Stimulated activated naive CD4-positive, alpha-beta T cell (primary cell): ENCODE results near the gene PPP2R5E.
"Not testable (repeated sequence)": the region's sequence is repeated elsewhere in the genome, so short reads cannot be mapped to it uniquely, and the experiment has no call there.

Source experiments
- DNase-seq, 6 experiments: peaks; one replicate each; lab custom pipeline; 2025; lab: John Stamatoyannopoulos, UW

Gene PPP2R5E

GRCh38 chr14:63543000-63543825 lies at the start of gene PPP2R5E:
Gene PPP2R5E, minus strand, starts transcription at chr14:63543377. Its CDS starts 3,692 bp downstream, at chr14:63539685.
- DNase-seq: peak; percentile 95 to 97 (median 96)

DNA sequence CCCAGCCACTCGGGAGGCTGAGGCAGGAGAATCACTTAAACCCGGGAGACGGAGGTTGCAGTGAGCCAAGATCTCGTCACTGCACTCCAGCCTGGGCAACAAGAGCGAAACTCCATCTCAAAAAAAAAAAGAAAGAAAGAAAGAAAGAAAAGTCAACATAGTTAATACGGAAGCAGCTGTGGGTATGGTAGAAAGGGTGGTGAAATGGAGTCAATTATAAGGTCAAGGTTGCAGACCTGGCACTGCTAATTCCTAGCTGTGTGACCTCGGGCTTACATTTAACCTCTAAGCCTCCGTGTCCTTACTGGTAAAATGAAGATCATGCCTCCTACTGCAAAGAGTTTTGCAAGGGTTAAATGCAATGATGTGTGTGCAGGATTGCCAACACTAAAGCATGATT lies 39.9 kb upstream of the PPP2R5E start:
- not testable (repeated sequence) for DNase-seq

GRCh38 chr14:63581491-63581890 lies 38.3 kb upstream of the PPP2R5E start:
- DNase-seq: no peak

DNA sequence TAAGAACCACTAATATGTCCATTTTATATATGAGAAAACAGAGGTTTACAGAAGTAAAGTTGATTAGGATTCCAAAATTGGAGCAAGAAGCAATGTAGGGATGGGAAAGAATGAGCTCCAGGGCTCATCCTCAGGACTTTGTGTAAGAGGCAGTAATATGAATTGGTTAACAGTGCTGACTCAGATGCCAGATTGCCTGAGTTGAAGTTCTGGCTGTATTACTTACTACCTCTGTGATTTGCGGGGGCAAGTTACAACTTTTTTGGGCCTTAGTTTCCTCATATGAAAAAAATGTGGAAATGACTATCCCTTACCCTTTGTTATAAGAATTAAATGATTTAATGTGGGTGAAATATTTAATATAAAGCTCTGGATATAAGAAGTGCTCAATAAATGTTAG lies 35.1 kb upstream of the PPP2R5E start:
- no peak for DNase-seq

DNA sequence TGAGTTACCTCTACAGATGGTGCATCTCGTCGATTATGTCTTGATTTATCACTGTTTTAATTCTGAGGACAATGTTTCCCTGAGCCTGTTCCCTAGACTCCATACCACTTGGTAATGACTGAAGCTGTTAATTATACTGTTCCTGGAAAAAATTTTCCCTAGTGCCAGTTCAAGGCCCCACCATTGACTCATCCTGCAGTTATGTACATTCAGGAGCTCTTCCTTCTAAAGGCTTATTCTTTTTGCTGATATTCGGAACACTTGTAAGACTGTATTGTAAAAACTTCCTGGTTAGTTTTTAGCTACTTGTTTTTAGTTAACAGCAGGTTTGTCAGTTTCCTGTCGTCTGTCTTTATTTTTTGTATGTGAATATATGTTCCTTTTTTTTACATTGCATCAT lies 30.4 kb upstream of the PPP2R5E start:
- DNase-seq: no peak

- DNase-seq: no peak
Observed at GRCh38 chr14:63565448-63565847, 22.3 kb upstream of the PPP2R5E start.

DNA sequence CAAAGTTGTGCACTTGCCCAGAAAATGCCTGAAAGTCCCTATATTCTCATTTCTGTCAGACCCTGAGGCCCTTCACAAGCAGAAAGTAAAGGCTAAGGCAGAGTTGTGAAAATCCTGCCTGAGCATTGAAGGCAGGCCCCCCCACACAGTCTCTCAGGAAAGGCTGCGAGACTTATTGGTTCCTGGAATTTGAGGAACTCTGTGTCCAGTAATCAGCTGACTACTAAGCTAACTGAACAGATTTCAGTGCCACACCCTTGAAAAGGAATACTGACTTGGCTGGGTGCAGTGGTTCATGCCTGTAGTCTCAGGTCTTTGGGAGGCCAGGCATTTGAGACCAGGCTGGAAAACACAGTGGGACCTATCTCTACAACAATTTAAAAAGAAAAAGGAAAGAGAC lies 21.1 kb upstream of the PPP2R5E start:
- DNase-seq: no peak

GRCh38 chr14:63563370-63564026 lies 20.3 kb upstream of the PPP2R5E start:
- no peak for DNase-seq

- DNase-seq: no peak
Observed at GRCh38 chr14:63562405-63562804, 19.2 kb upstream of the PPP2R5E start.

- no peak for DNase-seq
Observed at GRCh38 chr14:63555572-63555971, 12.4 kb upstream of the PPP2R5E start.

- no peak for DNase-seq
Observed at GRCh38 chr14:63551332-63551731, 8.2 kb upstream of the PPP2R5E start.

- no peak for DNase-seq
Observed at GRCh38 chr14:63547798-63548335, 4.7 kb upstream of the PPP2R5E start.

DNA sequence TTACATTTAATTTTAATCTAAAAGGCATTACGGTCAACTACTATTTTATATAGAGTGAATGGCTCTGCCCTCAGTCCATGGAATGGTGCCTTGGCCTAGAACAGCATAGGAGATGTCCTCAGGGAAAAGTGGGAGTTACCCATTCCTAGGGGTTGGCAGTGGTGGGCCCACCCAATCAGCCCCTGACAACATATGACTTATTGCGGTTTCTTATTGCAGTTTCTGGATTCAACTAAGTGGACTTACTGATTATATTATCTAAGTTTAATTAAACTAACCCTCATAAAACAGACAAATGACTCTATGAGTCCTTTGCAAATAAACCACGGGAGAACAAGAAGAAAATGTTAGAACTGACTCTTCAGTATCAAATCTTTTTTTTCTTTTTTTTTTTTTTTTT lies 2.3 kb upstream of the PPP2R5E start:
- DNase-seq: no peak

DNA sequence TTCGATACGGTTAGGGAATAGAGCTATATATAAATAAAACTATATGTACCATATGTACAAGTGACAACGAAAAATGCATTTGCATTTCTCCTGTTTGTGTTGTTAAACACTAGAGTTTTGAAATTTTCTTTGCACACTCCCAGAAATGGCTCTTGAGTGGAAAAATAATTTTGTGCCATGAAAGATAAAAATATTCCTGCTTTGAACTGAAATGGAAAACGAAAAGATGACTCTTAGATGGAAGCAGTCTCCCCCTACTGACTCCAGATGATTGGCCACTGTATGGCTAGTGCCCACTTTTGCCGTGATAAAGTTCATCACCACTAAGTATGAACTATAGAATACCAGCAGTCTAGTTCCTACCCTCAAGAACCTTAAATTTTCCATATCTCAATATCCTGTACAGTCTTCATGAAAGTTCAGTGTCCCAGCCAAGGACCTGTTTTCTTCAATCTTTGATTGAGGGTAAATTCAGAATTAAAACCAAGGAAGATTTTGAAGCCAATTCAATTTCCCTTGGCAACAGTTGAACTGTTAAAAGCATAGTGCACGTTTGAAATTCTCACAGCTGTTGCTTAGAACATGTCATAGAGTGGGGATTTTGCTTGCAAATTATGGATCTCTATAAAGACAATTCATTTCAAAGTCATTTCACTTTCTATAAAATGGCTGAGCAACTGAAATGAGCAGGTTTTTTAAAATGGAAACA lies 1.6 kb upstream of the PPP2R5E start:
- DNase-seq: no peak

- no peak for DNase-seq
Observed at GRCh38 chr14:63543826-63544406, 739 bp upstream of the PPP2R5E start.

GRCh38 chr14:63542231-63542999 lies 762 bp downstream of the PPP2R5E start:
- DNase-seq: peak in 2 of 6 experiments; percentile 21 to 27

GRCh38 chr14:63535918-63536317 lies 7.3 kb downstream of the PPP2R5E start:
- no peak for DNase-seq

DNA sequence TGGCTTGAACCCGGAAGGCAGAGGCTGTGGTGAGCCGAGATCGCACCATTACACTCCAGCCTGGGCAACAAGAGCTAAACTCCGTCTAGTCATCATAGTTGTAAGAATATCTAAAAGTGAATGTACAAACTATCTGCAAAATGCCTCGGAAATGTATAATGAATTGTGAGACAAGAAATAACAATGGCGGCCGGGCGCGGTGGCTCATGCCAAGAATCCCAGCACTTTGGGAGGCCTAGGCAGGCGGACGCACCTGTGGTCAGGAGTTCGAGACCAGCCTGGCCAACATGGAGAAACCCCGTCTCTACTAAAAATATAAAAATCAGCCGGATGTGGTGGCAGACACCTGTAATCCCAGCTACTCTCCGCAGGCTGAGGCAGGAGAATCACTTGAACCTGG lies 9.7 kb downstream of the PPP2R5E start:
- no peak for DNase-seq

- DNase-seq: no peak
Observed at GRCh38 chr14:63524537-63525155, 18.5 kb downstream of the PPP2R5E start.

DNA sequence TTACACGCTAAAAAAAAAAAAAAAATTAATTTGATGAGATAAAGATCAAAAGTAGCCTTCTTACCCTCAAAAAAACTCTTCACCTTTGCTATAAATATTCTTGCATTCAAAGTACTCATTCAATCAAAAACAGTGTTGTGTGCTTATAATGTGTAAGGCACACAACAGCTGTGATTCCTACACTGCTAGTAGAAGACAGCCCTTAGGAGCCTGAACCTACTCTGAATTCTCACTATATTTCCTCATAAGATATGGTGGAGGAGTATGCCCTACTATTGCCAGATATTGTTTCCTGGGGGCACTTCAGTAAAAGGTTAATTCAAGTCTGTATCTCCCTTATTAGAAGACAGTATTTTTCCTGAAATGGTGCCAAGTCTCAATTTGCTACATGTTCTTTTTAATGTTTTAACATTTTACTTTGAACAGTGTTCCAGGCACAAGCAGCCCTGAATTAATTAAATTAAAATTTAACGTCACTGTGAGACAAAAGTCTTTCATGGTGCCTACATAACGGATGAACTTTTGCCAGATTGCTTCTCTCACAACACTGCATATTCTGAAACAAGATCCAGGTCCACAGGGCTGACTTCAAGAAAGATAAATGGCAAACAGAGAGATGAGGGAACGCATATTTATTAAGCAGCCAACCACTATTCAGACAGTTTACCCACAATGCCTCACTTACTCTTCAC lies 19.3 kb downstream of the PPP2R5E start:
- no peak for DNase-seq
